GM12892 (cell line): ENCODE results near the gene SMOC1.

Experiments used
- DNase-seq: peaks from one replicate; pipeline ENCODE4 v3.0.0; 2011; ENCODE audit not compliant: insufficient read length
- FAIRE-seq: peaks from 2 replicates; lab custom pipeline; 2011; peaks lifted over from hg19 to GRCh38; lab: Jason Lieb, UNC
- POLR2A ChIP-seq: IDR thresholded peaks from 2 replicates; pipeline ENCODE4 v1.6.1; 2011; ENCODE audit warnings: low read depth, low read length, control low read depth
- POLR2AphosphoS5 ChIP-seq: IDR thresholded peaks from 2 replicates; pipeline ENCODE4 v1.6.1; 2011; ENCODE audit warnings: low read depth, low read length, control low read depth
- TAF1 ChIP-seq: IDR thresholded peaks from 2 replicates; pipeline ENCODE4 v1.6.1; 2011; ENCODE audit warnings: low read depth, mild to moderate bottlenecking, control low read depth, low read length, borderline replicate concordance

SMOC1 gene

DNA sequence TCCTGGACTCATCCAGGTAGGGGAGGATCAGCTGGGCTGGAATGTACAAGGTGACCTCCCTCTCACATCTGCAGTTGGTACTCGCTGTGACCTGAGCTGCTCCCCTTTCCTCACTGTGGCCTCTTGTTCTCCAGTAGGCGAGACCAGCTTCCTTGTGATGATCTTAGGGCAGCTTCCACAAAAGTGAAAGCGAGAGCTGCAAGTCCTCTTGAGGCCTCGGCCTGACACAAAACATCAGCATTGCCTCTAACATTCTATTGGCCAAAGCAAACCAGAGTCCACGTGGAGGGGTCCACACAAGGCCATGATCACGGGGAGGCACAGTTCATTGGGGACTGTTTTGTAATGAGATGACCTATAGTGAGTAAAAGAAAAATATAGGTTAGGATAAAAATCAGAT is 127.5 kb downstream of the SMOC1 start:
- TF ChIP-seq POLR2A = no peak
- TF ChIP-seq TAF1 = no peak
- TF ChIP-seq POLR2AphosphoS5 = no peak
- no peak for DNase-seq
- FAIRE-seq = no peak

DNA sequence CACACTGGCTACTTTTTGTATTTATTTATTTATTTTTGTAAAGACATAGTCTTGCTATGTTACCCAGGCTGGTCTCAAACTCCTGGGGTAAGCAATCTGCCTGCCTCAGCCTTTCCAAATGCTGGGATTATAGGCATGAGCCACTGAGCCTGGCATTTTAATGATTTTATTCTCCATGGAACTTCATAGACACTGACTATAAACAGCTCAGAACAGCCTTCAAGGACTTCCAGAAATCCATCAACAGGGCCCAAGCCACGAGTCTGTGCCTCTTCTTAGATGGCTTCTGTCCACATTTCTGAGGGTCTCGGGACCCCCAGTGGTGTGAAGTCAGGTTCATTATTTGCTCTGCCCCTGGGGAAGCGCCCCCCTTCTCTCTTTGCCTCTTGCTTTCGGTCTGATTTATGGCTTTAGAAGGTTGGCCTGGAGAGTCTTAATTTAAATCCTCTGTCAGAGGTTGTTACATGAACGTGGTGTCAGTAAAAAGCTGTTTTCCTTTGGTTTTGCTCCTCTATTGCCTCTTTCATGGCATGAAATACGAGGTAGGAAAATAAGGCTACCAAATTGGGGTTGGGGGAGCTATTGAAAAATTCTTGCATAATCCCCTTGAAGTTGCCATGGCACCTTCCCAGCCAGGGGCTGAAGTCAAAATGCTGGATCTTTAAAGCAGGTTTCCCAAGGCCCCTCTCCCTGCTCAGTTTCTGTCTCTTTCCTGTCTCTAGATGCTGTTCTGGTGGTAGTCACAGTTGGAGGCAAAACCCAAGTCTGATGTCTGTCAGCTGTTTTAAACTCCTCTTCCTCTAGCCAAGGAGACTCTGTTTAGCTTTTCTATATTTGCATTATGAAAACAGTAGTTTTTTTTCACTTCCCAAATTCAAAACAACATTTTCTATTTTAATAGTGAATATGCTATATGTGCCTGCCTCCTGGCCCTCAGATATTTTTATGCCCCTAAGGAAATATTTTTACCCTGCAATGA is 129.4 kb downstream of the SMOC1 start:
- peak; percentile 77 for FAIRE-seq
- TF ChIP-seq TAF1 (no peak), POLR2A (no peak), POLR2AphosphoS5 (no peak)

DNA sequence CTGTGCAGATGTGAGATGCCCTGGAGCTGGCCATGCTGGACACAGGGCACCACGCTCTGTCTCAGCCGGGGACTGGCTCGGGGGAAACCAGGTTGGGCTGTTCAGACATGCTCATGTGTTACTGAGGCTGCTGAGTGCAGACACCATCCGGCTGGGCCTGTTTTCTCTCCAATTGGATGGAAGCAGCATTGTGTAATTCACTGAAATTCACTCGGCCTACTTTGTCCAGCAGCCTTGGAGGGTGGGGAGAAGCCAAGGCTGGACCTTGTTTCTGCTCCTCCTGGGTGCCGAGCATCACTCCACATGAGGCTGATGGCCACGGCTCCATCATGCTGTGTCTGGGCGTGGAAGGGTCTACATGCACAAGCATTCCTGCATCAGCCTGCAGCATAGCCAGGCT is 130.7 kb downstream of the SMOC1 start:
- FAIRE-seq (no peak), DNase-seq (no peak)
- TF ChIP-seq TAF1 (no peak), POLR2A (no peak), POLR2AphosphoS5 (no peak)

More for the DNA sequence above, 129.4 kb downstream of the SMOC1 start:
- DNase-seq = no peak

DNA sequence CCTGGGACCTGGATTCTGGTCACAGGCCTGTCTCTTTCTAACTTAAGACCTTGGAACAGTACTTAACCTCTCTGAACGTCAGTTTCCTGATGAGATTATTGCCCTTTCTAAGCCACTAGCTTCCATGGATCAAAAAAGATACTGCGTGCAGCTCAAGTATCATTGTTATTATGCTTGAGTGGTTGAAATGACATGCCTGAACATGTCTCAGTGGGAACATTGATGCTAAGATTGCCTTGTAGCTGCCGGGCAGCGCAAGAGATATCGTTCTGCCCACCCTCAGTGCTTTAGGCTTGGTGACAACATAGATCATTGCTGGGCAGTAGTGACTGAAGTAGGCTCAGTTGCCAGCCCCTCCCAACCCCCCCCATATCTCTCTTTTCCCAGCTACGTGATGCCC is 131.9 kb downstream of the SMOC1 start:
- TF ChIP-seq POLR2AphosphoS5 (no peak), POLR2A (no peak), TAF1 (no peak)
- FAIRE-seq (peak; percentile 46), DNase-seq (no peak)

DNA sequence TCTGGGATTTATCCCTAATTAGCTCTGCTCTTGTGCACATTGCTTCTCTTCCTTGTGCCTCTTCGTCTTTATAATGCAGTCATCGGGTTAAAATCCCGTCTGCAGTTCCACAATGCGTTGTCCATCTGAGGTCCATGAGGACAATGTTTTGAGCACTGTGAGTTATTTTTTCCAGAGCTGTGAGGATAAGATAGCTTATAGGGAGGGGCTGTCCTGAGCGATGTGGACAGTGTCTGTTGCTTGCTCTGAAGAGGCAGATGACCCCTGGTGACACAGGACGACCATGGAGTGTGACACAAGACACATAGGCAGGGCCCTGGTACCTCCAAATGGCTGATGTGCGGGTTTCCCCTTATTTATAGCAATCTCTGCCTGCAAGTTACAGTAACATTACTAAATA is 132.5 kb downstream of the SMOC1 start:
- no peak for TF ChIP-seq POLR2AphosphoS5
- TF ChIP-seq POLR2A = no peak
- TF ChIP-seq TAF1 = no peak
- FAIRE-seq = no peak
- DNase-seq = no peak

DNA sequence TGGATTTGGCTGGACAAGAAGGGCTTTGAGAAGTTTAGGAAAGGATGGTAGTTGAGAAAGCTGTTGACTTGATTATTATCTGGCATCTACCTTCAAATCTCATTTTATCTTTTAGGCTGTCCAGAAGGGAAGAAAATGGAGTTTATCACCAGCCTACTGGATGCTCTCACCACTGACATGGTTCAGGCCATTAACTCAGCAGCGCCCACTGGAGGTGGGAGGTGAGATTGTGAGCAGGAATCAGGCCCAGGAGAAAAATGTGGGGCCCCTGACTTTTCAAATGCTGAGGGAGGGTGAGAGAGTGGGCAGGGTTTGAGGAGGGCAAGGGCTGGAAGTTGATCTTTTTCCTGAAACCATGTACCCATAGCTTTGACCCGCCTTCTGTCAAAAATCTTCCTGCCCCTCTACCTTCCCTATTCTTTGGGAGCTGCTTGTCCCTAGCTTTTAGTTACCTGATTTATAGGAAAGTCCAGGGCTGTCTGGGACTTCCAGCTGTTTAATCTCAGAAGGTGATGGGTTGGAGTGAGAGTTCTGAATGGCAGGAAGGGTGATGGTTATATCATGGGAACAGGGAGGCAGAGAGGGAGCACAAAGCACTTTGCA is 134.2 kb downstream of the SMOC1 start:
- FAIRE-seq = peak; percentile 24
- TF ChIP-seq TAF1 (no peak), POLR2A (no peak), POLR2AphosphoS5 (no peak)
- DNase-seq = peak; percentile 33

DNA sequence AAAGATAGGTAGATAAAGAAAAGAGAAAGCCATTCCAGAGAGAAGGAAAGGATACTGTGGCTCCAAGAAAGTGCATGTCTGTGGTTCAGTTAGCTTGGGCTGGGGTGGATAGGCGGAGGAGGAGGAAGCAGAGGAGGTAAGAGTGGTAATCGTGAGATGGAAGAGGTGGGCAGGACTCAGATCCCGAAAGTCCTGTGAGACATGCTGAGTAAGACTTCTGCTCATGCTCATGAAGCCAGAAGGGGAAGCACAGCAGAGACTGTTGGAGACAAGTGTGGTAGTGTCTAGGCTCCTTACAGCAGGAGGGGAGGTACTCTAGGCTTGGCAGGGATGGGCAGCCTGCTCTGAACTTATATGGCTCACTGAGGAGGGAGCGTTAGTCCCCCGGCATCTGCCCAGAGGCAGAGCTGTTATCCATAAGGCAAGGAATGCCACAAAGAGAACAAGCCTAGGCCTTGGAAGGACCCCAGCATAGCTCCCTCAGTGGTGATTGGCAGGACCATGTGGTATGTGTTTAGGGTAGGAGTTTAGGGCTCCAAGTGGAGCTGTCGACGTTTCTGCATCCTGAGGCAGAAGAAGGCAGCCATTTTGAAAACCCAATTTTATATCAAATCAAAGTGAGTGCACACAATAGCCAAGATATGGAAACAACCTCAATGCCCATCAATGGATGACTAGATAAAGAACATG is 135.3 kb downstream of the SMOC1 start:
- FAIRE-seq (no peak), DNase-seq (no peak)

DNA sequence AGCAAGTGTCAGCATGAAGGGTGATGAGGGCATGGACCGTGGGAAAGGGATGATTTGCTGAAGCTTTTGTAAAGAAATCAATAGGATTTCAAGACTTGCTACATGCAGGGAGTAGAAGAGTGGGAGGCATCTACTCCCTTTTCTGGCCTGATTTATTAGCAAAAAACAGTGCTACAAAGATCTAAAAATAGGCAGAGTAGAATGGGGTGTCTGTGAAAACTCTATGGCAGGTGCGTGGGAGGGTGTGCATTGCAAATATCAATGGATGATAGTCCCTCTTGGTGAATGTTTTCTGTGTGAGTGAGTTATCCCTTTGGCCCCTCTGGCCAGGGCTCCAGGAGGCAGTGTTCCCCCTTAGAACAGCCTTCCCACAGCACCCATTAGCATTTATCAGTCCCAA is 139.0 kb downstream of the SMOC1 start:
- DNase-seq (no peak), FAIRE-seq (no peak)
- TF ChIP-seq POLR2A = no peak
- no peak for TF ChIP-seq TAF1

More for the DNA sequence above, 135.3 kb downstream of the SMOC1 start:
- TF ChIP-seq POLR2A = no peak
- no peak for TF ChIP-seq TAF1
- no peak for TF ChIP-seq POLR2AphosphoS5

DNA sequence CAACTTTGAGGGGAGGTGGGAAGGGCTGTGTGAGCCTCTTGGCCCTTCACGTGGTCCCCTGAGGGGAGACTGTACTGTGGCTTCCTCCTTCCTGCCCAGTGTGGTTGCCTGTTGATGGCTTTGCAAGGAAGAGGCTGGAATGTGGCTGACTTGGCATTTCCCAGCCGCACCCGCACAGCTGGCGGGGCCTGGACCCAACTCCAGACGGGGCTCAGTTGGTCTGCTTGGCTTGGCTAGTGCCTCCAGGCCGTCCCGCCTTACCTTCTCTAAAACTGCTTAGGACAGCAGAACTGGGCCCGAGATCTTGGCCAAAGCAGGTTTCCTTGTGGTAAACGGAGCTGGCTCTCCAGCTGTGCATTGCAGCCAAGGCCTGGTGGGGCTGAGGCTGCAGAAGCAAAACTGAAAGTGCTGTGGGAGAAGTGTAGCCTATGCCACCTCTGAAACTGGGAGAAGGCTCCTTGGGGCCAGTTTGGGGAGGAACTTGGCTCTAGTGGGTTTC is 139.5 kb downstream of the SMOC1 start:
- DNase-seq (no peak), FAIRE-seq (no peak)
- TF ChIP-seq POLR2AphosphoS5 = no peak
- no peak for TF ChIP-seq TAF1
- no peak for TF ChIP-seq POLR2A

DNA sequence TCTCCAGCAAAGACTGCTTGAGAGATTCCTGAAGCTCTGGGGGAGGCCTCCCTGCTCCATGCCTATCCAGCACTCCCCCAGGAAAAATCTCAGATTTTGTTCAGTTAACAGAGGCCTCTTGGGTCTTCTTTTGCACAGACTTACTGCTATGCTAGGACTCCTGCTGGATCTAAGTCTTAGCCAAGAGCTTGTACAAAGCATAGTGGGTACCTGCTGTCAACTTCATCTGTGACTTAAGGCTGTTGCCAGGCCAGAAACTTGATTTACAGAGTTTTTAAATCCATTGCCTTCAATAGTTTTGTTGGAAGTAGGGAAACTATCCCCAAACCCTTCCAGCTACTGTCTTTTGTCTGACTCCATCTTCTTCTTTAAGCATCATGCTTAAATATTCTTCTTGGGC is 140.5 kb downstream of the SMOC1 start:
- FAIRE-seq = no peak
- no peak for DNase-seq
- TF ChIP-seq TAF1 = no peak
- no peak for TF ChIP-seq POLR2A
- no peak for TF ChIP-seq POLR2AphosphoS5

DNA sequence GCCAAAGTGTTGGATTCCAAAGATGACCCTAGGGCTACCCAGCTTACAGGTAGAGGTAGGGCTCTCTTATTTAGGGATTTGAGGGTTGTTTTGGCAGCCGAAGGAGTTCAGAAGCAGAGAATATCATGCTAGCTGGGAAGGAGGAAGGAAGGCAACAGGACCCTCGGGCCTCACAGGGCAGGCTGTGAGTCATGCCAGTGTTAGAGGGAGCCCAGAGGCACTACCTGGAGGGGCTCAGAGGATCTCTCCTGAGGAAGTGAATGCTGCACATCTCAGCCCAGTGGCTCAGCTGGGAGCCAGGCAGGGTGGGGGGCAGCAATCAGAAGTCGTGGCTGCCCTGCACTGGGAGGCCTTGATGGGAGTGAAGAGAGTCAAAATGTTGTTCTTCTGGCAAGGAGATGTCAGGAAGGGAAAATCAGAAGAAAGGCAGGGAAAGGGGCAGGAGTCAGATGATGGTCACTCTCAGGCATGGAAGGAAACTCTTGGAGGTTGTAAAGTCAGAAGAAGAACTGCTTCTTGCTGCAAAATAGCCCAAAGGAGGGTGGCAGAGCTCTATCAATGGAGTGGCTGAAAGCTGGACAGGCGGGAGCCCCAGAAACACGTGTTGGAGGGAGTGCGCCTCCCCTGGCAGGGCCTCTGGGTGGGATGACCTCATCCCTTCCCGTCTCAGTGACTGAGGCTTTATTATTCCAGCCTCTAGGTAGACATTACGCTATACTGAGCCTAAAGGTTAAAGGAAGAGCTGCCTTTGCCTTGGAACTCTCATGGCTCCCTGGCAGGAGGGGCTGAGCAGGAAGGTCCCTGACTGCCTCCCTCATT is 141.3 kb downstream of the SMOC1 start:
- TF ChIP-seq TAF1 = no peak
- no peak for FAIRE-seq
- DNase-seq = no peak
